ENCODE results near the gene GON4L.
"Not testable (repeated sequence)": the region's sequence is repeated elsewhere in the genome, so short reads cannot be mapped to it uniquely, and the experiment has no call there.

GON4L gene

GRCh38 chr1:155745284-155746228 is 111.5 kb downstream of the GON4L start:
- peak; percentile 93 to 94 for ATAC-seq

GRCh38 chr1:155744711-155745283 is 112.2 kb downstream of the GON4L start:
- ATAC-seq, result no peak

GRCh38 chr1:155741908-155742307 is 115.1 kb downstream of the GON4L start:
- ATAC-seq, result no peak

GRCh38 chr1:155740995-155741394 is 116.0 kb downstream of the GON4L start:
- no peak for ATAC-seq

- ATAC-seq, result no peak
Observed at GRCh38 chr1:155729031-155729898, 127.7 kb downstream of the GON4L start.

GRCh38 chr1:155725142-155725541 is 131.9 kb downstream of the GON4L start:
- no peak for ATAC-seq

- no peak for ATAC-seq
Observed at GRCh38 chr1:155719703-155720102, 137.3 kb downstream of the GON4L start.

GRCh38 chr1:155718524-155719115 is 138.4 kb downstream of the GON4L start:
- ATAC-seq, result not testable (repeated sequence)

GRCh38 chr1:155717041-155717440 is 140.0 kb downstream of the GON4L start:
- peak; percentile 70 to 79 for ATAC-seq

- no peak for ATAC-seq
Observed at GRCh38 chr1:155715777-155716176, 141.2 kb downstream of the GON4L start.

GRCh38 chr1:155715056-155715455 is 142.0 kb downstream of the GON4L start:
- not testable (repeated sequence) for ATAC-seq

GRCh38 chr1:155713075-155713474 is 143.9 kb downstream of the GON4L start:
- ATAC-seq, result no peak

- not testable (repeated sequence) for ATAC-seq
Observed at GRCh38 chr1:155712636-155713035, 144.4 kb downstream of the GON4L start.

- ATAC-seq, result not testable (repeated sequence)
Observed at GRCh38 chr1:155711457-155711856, 145.6 kb downstream of the GON4L start.

- no peak for ATAC-seq
Observed at GRCh38 chr1:155709391-155709790, 147.6 kb downstream of the GON4L start.

GRCh38 chr1:155706139-155706538 is 150.9 kb downstream of the GON4L start:
- ATAC-seq, result no peak

GRCh38 chr1:155704414-155704813 is 152.6 kb downstream of the GON4L start:
- peak in 1 of 2 donors; percentile 24 for ATAC-seq

GRCh38 chr1:155703216-155703615 is 153.8 kb downstream of the GON4L start:
- ATAC-seq, result no peak

GRCh38 chr1:155701675-155702074 is 155.3 kb downstream of the GON4L start:
- not testable (repeated sequence) for ATAC-seq
